ENCODE results near the gene RIT1.

DNA sequence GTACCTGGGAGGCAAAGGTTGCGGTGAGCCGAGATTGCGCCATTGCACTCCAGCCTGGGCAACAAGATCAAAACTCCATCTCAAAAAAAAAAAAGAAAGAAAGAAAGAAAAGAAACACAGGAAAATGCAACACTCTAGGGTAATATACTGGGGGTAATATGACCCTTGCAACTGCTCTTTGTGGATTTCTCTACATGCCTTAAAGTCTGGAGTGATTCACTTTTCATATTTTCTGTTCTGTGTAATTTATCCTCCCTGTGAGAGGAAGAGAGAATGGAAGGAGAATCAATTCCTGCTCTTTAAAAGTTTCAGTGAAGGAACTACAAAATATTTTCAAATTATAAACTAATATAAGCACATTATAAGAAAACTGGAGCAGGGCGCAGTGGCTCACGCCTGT is 22.7 kb downstream of the RIT1 start:
- TF ChIP-seq, protein P1, sequence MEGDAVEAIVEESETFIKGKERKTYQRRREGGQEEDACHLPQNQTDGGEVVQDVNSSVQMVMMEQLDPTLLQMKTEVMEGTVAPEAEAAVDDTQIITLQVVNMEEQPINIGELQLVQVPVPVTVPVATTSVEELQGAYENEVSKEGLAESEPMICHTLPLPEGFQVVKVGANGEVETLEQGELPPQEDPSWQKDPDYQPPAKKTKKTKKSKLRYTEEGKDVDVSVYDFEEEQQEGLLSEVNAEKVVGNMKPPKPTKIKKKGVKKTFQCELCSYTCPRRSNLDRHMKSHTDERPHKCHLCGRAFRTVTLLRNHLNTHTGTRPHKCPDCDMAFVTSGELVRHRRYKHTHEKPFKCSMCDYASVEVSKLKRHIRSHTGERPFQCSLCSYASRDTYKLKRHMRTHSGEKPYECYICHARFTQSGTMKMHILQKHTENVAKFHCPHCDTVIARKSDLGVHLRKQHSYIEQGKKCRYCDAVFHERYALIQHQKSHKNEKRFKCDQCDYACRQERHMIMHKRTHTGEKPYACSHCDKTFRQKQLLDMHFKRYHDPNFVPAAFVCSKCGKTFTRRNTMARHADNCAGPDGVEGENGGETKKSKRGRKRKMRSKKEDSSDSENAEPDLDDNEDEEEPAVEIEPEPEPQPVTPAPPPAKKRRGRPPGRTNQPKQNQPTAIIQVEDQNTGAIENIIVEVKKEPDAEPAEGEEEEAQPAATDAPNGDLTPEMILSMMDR (IDR thresholded peaks at IDR 0.05): no peak
- no peak for TF ChIP-seq POLR2AphosphoS5 (IDR thresholded peaks at IDR 0.05; ENCODE audit: insufficient read depth in 1 of 2, low read depth in 1 of 2)

Data from vagina (tissue), 2 donors.